ENCODE measurements around the gene PTPRD. TPM values are rescaled to one million over a fixed set of nuclear protein-coding genes. Genes with fewer than 3 reads are reported as not detected.

The PTPRD gene
- total RNA-seq, 4 donors from 2014 or later, result 0.72 to 8.0 (median 3.0) TPM

GRCh38 chr9:8715788-8716187 lies 1897.0 kb downstream of the PTPRD start:
- 44 to 93% methylated on average over 2 of the region's 2 CpGs for WGBS, 2 donors
- intact Hi-C loops (cut with DNase I; ENCODE audit: low total_unique reads), result no loop called here
- no peak overlapping the region for H3K4me3 ChIP-seq (ENCODE audit: low read depth, poor library complexity, severe bottlenecking)
- DNase-seq (ENCODE audit: low spot score in 2 of 2), result no peak
- TF ChIP-seq POLR2A (IDR thresholded peaks at IDR 0.05), result no peak
- no peak for TF ChIP-seq CTCF (IDR thresholded peaks at IDR 0.05)

DNA sequence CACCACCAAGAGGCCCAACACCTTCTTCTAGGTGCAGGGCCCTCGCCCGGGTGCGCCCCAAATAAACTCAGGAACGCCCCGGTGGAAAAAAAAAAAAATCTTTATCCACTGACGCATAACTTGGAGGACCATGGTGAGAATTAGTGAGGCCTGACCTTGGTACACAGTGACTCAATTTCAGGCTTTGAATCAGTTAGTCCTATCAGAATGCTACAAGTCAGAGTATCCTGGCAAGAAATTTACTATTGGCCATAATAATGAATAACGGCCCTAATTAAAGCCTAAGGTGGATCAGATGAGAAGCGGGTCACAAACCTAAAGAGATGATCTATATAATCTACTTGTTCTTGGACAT lies 1899.0 kb downstream of the PTPRD start:
- TF ChIP-seq CTCF (IDR thresholded peaks at IDR 0.05), result no peak
- TF ChIP-seq POLR2A (IDR thresholded peaks at IDR 0.05), result no peak
- WGBS, 2 donors, result 87% methylated on average over 8 of the region's 8 CpGs
- intact Hi-C loops (cut with DNase I; ENCODE audit: low total_unique reads), result no loop called here
- no peak overlapping the region for H3K4me3 ChIP-seq (ENCODE audit: low read depth, poor library complexity, severe bottlenecking)
- DNase-seq (ENCODE audit: low spot score in 2 of 2), result no peak

GRCh38 chr9:8713149-8713810 lies 1899.5 kb downstream of the PTPRD start:
- no peak for TF ChIP-seq POLR2A (IDR thresholded peaks at IDR 0.05)
- TF ChIP-seq CTCF (IDR thresholded peaks at IDR 0.05), result no peak
- 94 to 96% methylated on average over 44 of the region's 44 CpGs for WGBS, 2 donors
- intact Hi-C loops (cut with DNase I; ENCODE audit: low total_unique reads), result no loop called here
- no peak overlapping the region for H3K4me3 ChIP-seq (ENCODE audit: low read depth, poor library complexity, severe bottlenecking)
- DNase-seq (ENCODE audit: low spot score in 2 of 2), result no peak

- TF ChIP-seq CTCF (IDR thresholded peaks at IDR 0.05), result no peak
- TF ChIP-seq POLR2A (IDR thresholded peaks at IDR 0.05), result no peak
- no peak for DNase-seq (ENCODE audit: low spot score in 2 of 2)
- intact Hi-C loops (cut with DNase I; ENCODE audit: low total_unique reads), result no loop called here
- 79 to 83% methylated on average over 4 of the region's 4 CpGs for WGBS, 2 donors
- no peak overlapping the region for H3K4me3 ChIP-seq (ENCODE audit: low read depth, poor library complexity, severe bottlenecking)
Measured at GRCh38 chr9:8709731-8710130, 1903.1 kb downstream of the PTPRD start.

- 68 to 71% methylated on average over 1 of the region's 1 CpG for WGBS, 2 donors
- no peak for DNase-seq (ENCODE audit: low spot score in 2 of 2)
- intact Hi-C loops (cut with DNase I; ENCODE audit: low total_unique reads), result no loop called here
- no peak for TF ChIP-seq CTCF (IDR thresholded peaks at IDR 0.05)
- no peak for TF ChIP-seq POLR2A (IDR thresholded peaks at IDR 0.05)
- H3K4me3 ChIP-seq (ENCODE audit: low read depth, poor library complexity, severe bottlenecking), result no peak overlapping the region
Measured at GRCh38 chr9:8708728-8709127, 1904.1 kb downstream of the PTPRD start.

- whole genome bisulfite sequencing, 2 donors, result 89 to 97% methylated on average over 1 of the region's 1 CpG
- intact Hi-C loops (cut with DNase I; ENCODE audit: low total_unique reads), result no loop called here
- no peak overlapping the region for H3K4me3 ChIP-seq (ENCODE audit: low read depth, poor library complexity, severe bottlenecking)
- TF ChIP-seq POLR2A (IDR thresholded peaks at IDR 0.05) (no peak), CTCF (IDR thresholded peaks at IDR 0.05) (no peak)
- no peak for DNase-seq (ENCODE audit: low spot score in 2 of 2)
Measured at GRCh38 chr9:8706998-8707397, 1905.8 kb downstream of the PTPRD start.
